Loucy (cell line): Measurements from ENCODE around the gene BBX.

Source experiments
- EZH2phosphoT487 ChIP-seq: fragments of 200-600 bp; IDR thresholded peaks from 2 replicates; pipeline ENCODE4 v1.6.1; 2018; ENCODE audit warnings: antibody characterized with exemption, mild to moderate bottlenecking, moderate library complexity, borderline replicate concordance
- TF ChIP-seq, protein P1 (sequence below): fragments of 200-600 bp; sonication (generic); conservative IDR thresholded peaks from 2 replicates; pipeline ENCODE4 v1.5.1; 2014; ENCODE audit warnings: mild to moderate bottlenecking, antibody characterized with exemption, low read length

- TF ChIP-seq, protein P1, sequence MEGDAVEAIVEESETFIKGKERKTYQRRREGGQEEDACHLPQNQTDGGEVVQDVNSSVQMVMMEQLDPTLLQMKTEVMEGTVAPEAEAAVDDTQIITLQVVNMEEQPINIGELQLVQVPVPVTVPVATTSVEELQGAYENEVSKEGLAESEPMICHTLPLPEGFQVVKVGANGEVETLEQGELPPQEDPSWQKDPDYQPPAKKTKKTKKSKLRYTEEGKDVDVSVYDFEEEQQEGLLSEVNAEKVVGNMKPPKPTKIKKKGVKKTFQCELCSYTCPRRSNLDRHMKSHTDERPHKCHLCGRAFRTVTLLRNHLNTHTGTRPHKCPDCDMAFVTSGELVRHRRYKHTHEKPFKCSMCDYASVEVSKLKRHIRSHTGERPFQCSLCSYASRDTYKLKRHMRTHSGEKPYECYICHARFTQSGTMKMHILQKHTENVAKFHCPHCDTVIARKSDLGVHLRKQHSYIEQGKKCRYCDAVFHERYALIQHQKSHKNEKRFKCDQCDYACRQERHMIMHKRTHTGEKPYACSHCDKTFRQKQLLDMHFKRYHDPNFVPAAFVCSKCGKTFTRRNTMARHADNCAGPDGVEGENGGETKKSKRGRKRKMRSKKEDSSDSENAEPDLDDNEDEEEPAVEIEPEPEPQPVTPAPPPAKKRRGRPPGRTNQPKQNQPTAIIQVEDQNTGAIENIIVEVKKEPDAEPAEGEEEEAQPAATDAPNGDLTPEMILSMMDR = no peak
- TF ChIP-seq EZH2phosphoT487 = no peak
These were observed 146.9 kb downstream of the BBX start for GRCh38 chr3:107669669-107670068.
